ENCODE results near the gene LILRB1. TPM values are rescaled to one million over a fixed set of nuclear protein-coding genes. Genes with fewer than 3 reads are reported as not detected.

Gene LILRB1
- total and polyA plus RNA-seq, 9 of the 15 experiments (the other 6 are each of a cell fraction or from before 2014, with no cell fraction given), result not detected

DNA sequence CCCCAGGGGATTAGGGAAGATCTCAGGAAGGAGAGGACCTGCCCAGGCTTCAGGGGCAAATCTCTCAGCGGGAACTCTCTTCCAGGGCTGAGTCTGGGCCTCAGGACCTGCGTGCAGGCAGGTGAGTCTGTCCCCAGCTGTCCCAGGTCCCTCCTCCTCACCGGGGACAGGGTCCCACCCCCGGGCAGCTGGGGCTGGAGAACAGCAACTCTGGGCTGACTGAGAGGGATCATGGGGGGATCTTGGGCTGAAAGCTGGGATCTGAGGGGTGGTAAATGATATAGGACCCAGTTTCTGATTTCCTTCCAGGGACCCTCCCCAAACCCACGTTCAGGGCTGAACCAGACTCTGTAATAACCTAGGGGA, 22.5 kb upstream of the LILRB1 start:
- no peaks in the 10 kb centered on the region; the same call in none of the 2 replicates for H4K20me1 ChIP-seq (replicated peaks; ENCODE audit: control insufficient read depth, insufficient read depth, low read length)
- TF ChIP-seq ZNF79 (CRISPR knock-in tag; IDR thresholded peaks at IDR 0.05; ENCODE audit: low read depth) (no peak), ZNF778 (CRISPR knock-in tag; IDR thresholded peaks at IDR 0.05) (no peak), TRIM24 (IDR thresholded peaks at IDR 0.05) (no peak), RBM22 (IDR thresholded peaks at IDR 0.05; ENCODE audit: low read depth, low read length, poor library complexity, severe bottlenecking) (no peak), RCOR1 (IDR thresholded peaks at IDR 0.05; ENCODE audit: borderline replicate concordance in 1 of 2, low read depth in 2 of 2, low read length in 2 of 2) (no peak), FOXP1 (CRISPR knock-in tag; IDR thresholded peaks at IDR 0.05) (no peak), ZNF324 (CRISPR knock-in tag; IDR thresholded peaks at IDR 0.05) (no peak), TBP (optimal IDR thresholded peaks at IDR 0.05; ENCODE audit: low read depth, low read length) (no peak), RAD51 (IDR thresholded peaks at IDR 0.05; ENCODE audit: borderline replicate concordance, low read depth) (no peak), RHOXF2B (CRISPR knock-in tag; conservative IDR thresholded peaks at IDR 0.05) (no peak), THAP7 (CRISPR knock-in tag; IDR thresholded peaks at IDR 0.05) (no peak), RNF2 (IDR thresholded peaks at IDR 0.05) (no peak), ZNF253 (CRISPR knock-in tag; conservative IDR thresholded peaks at IDR 0.05) (no peak), MECOM (CRISPR knock-in tag; IDR thresholded peaks at IDR 0.05) (no peak), CSDE1 (IDR thresholded peaks at IDR 0.05) (no peak), ZC3H8 (IDR thresholded peaks at IDR 0.05) (no peak)
- in situ Hi-C loops (cut with MboI) (no loop called here), intact Hi-C loops (cut with micrococcal nuclease) (no loop called here)
- FAIRE-seq, result no peak
- no peaks in the 10 kb centered on the region for H3K4me1 ChIP-seq (replicated peaks in 1 of 2; ENCODE audit: control insufficient read depth in 2 of 2, insufficient read depth in 2 of 2, low read length in 2 of 2)
- H3K4me3 ChIP-seq, result no peak overlapping the region
- peaks cover 16 to 34% of the 10 kb centered on the region in 2 experiments; a peak in 4 of 5 replicates for H3K27me3 ChIP-seq (ENCODE audit: control insufficient read depth in 2 of 2, insufficient read depth in 2 of 2, low read length in 2 of 2)
- ChIA-PET POLR2A (no interaction called here), CTCF (ENCODE audit: low intra/inter-chr PET ratio) (no interaction called here)
- no peak for DNase-seq (ENCODE audit: extremely low read depth in 1 of 4, low spot score in 3 of 4)
- no peak overlapping the region for H3K9ac ChIP-seq (ENCODE audit: insufficient read depth in 1 of 2, low read depth in 2 of 2, low read length in 2 of 2)
- WGBS (ENCODE audit: insufficient coverage, low coverage, missing lambda C conversion rate), result 0% methylated on average over 4 of the region's 5 CpGs
- no peak overlapping the region for H2AFZ ChIP-seq (ENCODE audit: low read depth, low read length)
- H3K27ac ChIP-seq (ENCODE audit: extremely low read depth, low read depth, low read length), result no peak overlapping the region
- no peaks in the 10 kb centered on the region for H3K9me3 ChIP-seq (replicated peaks; ENCODE audit: control insufficient read depth, insufficient read depth, low read depth, low read length)
- ATAC-seq, result no peak
- no peaks in the 10 kb centered on the region for H3K9me1 ChIP-seq (ENCODE audit: control insufficient read depth, insufficient read depth, low read length)
- no peaks in the 10 kb centered on the region for H3K79me2 ChIP-seq (ENCODE audit: control insufficient read depth, insufficient read depth, low read length)
- BruUV-seq (replicated peaks), result no TSS peak
- no peaks in the 10 kb centered on the region for H3K36me3 ChIP-seq (ENCODE audit: control insufficient read depth, insufficient read depth, low read length)
- no peak overlapping the region for H3K4me2 ChIP-seq (ENCODE audit: insufficient read depth, low read length)
